GM19372 (cell line): ENCODE data around the gene NEMP2.
"Not testable (repeated sequence)": the region's sequence is repeated elsewhere in the genome, so short reads cannot be mapped to it uniquely, and the experiment has no call there.

ENCODE experiments used
- ATAC-seq: cut with Tn5 transposase; IDR thresholded peaks from one replicate; pipeline ENCODE4 v1.9.1; 2021; ENCODE audit warnings: mild to moderate bottlenecking, low read depth, moderate library complexity; ENCODE audit not compliant: unreplicated experiment

Gene NEMP2

DNA sequence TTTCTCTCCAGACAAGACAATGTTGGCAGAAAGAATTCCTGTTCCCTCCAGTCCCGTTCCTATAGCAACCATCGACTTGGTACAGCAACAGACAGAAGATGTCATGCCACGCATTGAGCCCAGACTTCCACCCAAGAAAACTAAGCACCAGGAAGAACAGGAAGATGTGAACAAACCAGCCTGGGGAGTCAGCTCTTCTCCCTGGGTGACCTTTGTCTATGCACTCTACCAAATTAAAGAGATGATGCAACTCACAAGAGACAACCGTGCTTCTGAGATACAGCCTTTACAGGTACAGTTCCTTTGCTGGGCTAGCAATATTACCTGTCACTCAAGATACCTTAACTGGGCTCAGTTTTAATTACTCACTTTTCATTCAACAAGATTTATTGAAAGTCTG, 37.1 kb downstream of the NEMP2 start:
- ATAC-seq: no peak

DNA sequence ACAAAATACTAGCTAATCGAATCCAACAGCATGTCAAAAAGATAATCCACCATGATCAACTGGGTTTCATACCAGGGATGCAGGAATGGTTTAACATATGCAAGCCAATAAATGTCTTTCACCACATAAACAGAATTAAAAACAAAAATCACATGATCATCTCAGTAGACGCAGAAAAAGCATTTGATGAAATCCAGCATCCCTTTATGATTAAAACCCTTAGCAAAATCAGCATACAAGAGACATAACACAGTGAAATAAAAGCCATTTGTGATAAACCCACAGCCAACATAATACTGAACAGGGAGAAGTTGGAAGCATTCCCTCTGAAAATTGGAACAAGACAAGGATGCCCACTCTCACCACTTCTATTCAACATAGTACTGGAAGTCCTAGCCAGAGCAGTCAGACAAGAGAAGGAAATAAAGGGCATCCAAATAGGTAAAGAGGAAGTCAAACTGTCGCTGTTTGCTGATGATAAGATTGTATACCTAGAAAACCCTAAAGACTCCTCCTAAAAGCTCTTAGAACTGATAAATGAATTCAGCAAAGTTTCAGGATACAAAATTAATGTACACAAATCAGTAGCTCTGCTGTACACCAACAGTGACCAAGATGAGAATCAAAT, 39.8 kb downstream of the NEMP2 start:
- ATAC-seq: not testable (repeated sequence)

DNA sequence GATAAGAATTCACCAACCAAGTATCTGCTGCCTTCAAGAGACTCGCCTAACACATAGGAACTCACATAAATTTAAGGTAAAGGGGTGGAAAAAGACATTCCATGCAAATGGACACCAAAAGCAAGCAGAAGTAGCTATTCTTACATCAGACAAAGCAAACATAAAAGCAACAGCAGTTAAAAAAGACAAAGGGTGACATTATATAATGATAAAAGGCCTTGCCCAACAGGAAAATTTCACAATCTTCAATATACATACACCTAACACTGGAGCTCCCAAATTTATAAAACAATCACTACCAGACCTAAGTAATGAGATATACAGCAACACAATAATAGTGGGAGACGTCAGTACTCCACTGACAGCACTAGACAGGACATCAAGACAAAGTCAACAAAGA, 41.4 kb downstream of the NEMP2 start:
- ATAC-seq: no peak

DNA sequence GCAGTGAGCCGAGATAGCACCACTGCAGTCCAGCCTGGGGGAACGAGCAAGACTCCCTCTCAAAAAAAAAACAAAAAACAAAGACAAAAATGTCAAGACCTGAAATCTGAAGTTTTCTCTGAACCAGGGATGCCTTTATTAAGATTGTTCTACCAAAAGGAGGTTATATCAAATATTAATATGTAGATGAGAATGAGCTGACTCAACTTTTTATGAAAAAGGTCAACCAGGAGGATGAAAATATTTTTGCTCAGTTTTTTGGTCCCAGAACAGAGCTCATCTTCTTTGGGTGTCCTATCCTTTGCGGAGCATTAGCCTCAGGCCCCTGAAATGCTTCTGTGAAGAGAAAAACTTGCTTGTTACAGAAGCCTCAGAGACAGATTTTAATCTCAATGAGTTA, 44.0 kb downstream of the NEMP2 start:
- no peak for ATAC-seq

DNA sequence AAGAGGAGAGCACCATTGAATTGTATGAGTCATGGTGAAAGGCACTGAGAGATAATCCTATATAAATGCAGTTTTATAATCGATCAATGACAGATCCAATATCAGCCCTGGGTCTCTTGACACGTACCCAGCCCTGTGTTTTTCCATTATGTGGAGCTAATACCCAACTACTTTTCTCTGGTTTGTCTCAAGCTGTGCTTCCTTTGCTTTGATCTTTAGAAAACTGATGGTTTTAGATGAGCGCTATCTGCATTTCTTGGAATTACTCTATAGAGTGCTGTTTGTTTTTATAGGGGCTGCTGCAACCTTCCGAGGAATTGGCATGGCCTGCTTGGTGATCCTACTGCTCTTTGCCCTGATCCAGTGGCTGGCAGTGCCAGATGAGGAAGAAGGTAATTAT, 45.0 kb downstream of the NEMP2 start:
- no peak for ATAC-seq

DNA sequence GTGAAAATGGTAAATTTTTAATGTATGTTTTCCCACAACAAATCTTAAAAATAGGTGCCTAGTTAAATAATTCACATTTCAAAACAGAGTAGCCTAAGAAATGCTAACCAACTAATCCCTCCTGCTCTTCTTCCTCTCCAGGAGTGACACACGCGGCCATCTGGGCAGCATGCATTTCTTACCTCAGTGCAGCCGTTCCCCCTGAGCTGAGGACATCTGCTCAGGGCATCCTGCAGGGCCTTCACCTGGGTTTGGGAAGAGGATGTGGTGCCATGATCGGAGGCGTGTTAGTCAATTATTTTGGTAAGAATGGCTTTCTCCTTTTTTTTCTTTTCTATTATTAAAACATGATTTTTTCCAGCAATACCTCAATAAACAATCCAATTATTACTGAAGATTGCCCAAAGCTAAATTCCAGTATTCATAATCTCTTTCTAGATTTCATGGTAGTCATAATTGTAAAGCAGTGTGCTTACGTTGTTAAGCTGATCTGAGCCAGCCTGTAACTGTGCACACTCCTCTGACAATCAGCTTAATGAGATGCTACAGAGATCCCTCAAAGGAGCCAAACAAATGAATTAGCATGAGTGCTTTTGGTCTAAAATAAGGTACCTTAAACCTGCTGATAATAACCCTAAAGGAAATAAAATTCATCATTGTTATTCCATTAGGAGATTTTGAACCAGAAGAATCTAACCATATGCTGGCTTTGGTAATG, 45.8 kb downstream of the NEMP2 start:
- no peak for ATAC-seq

DNA sequence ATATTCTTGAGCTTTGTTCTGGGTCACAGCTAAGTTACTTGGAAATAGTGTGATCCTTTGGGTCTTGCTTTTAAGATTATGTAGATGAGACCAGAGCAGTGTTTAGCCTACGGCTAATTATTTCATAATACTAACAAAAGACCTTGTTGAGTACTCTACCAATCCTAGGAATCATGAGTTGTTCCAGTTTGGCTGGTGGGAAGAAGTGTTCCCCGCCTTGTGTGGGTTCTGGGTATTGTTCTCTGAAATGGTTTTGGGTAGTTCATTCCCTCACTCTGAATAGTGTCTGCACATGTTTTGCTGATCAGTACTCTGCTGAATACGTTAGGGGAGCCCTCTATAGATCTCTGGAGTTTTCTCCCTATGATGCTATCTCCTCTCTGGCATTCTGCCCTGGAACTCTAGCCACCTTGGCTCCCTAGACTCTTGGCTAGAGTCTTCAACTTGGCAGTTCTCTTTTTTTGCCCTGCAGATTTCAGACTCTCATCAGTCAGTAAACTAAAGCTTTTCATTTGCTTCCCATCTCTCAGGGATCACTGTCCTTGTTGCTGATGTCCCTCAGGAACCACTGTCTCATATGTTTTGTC, 48.4 kb downstream of the NEMP2 start:
- no peak for ATAC-seq

DNA sequence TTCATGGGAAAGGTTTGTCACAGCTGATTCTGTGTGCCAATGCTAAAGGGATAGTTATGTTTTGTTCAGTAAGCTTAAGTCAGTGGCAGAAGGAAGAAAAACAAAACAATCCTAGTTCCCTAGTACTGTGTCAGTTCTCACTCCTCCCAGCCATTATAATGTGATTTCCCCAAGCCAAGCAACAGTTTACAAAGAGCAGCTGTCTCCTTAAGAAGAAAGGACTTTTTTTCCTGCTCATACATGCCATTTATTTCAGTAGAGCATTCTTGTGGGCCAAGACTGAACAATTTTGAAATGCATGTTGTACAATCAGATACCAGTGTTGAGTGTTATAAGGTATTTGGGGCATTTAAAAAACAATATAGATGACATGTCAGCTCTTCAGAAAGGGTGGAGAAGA, 52.1 kb downstream of the NEMP2 start:
- no peak for ATAC-seq

DNA sequence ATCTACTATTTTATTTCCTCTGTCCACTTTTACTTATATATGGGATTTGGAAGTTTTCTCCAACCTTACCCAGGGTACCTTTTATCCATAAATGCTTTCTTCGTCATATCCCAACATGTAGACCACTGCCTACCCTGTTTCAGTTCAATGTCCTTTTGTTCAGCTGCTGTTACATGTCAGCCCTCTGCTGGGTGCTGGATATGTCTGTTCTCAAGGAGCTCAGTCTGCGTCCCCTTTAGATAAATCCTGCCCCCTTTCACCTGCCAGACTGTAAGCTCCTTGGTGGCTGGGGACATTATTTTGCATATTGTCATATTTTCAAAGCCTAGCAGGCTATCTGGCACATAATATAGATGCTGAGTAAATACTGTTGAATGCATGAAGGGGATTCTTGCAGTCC, 53.2 kb downstream of the NEMP2 start:
- ATAC-seq: no peak

DNA sequence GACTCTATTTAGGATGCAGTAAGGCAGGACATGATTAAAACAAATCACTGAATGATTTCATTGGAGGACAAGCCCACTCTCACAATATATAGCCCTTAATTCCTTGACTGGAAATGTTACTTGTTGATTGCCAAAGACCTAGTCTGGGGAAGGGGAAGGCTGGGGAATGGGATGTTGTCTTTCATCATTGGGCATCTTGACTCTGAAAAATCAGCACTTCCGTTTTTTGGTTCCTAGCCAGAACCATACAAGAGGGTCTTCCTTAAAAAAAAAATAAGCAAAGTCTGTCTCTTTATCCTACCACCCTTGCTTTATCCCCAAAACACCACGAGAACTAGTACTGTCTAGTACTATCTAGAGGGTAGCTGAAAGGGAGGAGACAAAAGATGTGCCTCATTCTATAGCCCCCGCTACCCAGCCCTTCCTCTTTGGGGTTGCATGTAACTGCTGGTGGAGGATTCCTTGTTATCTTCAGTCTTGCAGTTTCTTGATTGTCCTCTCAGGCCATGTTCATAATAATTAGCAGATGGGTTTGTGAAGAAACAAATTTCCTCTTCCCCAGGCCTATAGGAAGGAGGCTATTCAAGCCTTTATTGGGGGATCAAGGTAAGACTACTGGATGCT, 55.8 kb downstream of the NEMP2 start:
- ATAC-seq: no peak

DNA sequence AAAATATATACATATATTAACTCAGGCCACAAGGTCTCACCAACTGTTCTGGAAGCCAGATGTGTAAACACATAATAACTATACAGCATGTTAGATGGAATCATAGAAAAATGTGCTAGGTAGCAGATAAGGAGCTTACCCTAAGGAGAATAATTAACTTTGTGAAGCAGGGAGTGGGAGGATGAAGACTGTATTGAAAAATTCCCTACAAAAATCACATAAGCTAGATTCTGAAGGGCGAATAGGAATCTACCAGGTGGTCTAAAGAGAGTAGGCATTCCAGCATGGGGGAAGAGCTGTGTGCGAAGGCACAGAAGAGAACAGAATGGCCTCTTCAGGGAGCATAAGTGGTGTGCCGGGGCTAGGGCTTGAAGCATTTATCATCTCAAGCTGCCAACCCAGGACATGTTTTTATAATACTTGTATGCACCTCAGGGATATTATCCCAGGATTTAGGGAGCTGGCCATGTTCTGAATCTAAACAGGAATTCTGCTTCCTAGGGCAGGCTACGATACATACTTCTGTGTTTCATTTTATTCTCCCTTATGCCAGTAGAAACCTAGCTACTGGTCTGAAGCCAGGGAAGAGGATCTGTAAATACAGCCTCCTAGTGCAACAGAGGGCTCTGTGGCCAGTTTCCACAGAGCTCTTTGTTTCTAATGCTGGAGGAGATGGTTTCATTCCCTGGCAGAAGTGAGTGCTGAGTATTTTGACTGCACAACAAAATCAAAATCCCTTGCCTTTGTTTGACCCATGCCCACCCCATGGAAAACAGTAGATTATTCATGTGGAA, 56.7 kb downstream of the NEMP2 start:
- no peak for ATAC-seq

DNA sequence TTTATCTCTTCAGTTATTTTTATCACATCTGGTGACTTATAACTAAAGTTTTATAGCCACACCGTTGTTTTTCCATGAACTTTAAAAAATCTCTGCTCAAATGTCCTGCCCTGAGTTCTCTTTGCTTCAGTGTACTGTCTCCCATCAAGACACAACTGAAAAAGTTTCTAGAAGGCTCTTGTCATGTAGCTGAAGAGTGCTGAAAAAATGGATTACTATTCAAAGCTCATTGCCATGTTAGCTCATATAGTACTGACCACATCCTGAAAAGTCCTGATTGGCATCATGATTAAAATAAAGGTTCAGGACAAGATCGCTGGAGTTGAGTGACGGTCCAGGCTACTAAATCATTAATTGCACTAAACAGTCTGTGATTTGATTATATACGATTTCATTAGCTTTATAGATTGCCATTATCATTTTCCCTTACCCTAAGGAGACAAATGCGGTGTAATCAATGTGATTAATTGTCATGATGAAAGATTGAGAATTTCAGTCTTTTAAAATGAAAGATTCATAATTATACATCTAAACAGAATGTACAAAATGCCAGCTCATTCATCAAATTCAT, 64.2 kb downstream of the NEMP2 start:
- no peak for ATAC-seq

DNA sequence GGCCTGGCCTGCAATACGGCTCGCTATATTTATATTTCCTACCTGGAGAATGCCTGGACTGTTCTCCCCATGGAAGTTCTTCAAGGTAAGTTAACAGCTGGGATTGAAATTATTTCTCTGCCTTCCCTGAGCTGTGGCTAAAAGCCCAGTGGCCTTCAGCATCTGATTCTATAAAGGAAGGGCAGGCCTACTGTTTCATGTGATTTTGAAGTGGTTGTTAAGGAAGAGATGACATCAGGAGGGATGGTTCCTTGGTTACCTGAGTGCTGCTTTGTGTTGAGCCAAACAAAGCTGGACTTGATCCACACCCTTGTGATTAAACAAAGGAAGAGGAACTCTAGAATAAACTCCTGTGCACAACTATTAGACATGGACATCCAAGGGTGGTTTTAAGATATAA, 64.8 kb downstream of the NEMP2 start:
- ATAC-seq: no peak

DNA sequence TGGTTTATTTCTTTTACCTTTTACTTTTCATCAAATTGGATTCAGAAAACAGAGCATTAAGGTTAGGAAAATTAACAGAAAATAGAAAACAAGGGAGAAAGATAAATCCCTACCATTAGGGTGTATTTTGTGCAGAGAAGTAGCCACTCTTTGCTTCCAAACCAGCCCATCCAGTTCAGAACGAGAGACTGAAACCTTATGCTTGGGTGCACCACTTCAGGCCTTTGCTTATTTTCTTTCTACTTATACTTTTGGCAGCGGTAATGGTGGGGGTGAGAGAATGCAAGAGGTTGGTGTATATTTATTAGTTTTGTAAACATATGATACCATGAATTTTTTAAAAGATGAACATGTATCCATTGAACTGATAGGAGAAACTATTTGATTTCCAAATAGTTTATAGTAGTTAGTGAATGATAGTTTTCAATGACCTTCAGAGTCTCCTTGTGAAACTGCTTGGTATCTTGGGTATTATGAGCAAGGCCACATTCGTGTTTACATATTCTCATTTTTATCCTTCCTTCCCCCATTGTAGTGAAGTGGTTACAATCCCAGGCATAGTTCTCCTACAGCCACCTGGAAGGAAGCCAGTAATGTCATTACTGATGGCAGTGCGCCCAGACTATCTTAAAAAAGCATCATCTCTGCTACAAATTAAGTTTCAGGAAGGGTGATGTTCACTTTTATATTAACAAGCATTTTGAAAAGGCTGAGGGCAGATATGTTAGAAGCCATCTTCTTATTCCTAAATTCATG, 65.5 kb downstream of the NEMP2 start:
- no peak for ATAC-seq

DNA sequence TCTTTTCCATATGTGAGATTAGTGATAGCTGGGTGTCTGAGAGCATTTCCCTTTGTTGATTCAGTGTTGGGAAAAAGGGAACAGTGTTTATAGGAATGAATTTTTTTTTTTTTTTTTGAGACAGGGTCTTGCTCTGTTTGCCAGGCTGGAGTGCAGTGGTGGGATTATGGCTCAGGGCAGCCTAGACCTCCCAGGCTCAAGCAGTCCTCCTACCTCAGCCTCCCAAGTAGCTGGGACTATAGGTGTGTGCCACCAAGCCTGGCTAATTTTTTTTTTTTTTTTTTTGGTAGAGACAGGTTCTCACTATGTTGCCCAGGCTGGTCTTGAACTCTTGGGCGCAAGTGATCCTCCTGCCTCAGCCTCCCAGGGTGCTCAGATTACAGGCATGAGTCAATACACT, 66.2 kb downstream of the NEMP2 start:
- ATAC-seq: not testable (repeated sequence)

DNA sequence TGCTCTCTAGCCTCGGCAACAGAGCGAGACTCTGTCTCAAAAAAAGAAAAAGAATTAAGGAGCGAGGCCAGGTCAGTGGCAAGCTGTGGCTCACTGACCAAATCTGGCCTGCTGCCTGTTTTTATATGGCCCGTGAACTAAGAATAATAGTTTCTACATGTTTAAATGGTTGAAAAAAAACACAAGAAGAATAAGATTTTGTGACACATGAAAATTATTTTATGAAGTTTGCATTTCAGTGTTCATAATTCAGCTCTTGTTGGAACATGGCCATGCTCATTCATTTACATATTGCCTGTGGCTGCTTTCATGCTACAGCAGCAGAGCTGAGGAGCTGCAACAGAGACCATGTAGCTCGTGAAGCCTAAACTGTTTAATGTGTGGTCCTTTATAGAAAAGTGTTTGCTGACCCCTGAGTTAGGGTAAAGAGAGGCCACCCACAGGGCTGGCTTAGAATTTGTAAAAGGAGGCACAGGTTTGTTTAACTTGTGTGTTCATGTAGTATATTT, 66.9 kb downstream of the NEMP2 start:
- no peak for ATAC-seq

DNA sequence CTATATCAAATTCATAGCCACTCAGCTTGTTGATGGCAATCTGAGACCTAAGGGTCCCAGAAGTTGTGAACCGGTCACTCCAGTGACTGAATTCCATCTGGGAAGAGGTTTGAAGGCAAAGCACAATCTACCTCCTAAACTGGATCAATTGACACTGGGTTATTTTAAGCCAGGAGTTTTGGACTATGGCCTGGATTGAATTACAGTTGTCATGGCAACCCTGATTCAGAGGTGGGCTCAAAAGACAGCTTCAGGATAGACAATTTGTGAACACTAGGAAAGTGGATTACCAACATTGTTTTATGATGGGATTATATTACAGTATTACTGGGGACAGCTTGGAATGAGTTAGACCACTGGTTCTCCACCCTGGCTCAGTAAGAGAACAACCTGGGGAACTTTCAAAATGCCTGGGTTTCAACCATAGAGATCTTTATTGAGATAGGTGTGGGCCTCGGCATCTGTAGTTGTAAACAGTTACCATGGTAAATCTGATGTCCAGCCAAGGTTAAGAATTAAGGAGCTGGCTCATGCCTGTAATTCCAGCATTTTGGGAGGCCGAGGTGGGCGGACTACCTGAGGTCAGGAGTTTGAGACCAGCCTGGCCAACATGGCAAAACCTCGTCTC, 67.6 kb downstream of the NEMP2 start:
- no peak for ATAC-seq

DNA sequence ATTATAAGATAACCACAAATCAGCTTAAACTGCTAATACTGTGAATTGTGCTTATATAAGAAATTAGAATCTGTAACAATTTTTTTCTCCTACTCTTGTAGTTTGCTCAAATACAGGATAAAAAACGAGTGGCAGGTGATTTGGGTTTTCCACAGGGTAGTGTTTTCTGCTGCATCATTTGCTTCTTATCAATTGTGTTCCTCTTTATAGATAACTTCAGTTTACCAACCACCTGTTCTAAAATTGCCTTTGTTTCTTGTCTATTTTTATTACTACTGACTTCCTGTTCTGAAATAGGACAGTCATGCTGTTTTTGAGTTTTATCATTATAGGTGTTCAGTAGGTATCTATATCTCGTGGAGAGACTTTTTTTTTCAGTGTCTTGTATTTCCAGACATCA, 69.5 kb downstream of the NEMP2 start:
- no peak for ATAC-seq

DNA sequence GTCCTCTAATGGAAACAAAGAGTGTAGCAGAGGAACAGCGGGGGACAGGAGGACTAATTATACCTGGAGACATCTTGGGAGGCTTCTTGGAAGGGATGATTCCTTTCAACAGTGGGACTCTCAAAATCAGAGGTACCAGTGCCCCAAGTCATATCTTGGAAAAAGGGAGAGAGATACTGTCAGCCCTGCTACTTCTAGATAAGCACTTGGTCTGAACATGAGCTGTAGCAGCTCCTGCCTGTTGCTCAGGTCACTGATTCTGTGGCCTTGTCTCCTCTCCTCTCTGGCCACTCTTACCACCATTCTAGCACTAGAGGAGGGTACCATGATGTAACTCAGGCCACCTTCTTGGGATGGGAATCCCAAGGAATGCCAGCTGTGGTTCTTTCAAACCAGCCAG, 71.9 kb downstream of the NEMP2 start:
- ATAC-seq: no peak
